ENCODE measurements around the gene MMS22L.

- TF ChIP-seq, protein P1, sequence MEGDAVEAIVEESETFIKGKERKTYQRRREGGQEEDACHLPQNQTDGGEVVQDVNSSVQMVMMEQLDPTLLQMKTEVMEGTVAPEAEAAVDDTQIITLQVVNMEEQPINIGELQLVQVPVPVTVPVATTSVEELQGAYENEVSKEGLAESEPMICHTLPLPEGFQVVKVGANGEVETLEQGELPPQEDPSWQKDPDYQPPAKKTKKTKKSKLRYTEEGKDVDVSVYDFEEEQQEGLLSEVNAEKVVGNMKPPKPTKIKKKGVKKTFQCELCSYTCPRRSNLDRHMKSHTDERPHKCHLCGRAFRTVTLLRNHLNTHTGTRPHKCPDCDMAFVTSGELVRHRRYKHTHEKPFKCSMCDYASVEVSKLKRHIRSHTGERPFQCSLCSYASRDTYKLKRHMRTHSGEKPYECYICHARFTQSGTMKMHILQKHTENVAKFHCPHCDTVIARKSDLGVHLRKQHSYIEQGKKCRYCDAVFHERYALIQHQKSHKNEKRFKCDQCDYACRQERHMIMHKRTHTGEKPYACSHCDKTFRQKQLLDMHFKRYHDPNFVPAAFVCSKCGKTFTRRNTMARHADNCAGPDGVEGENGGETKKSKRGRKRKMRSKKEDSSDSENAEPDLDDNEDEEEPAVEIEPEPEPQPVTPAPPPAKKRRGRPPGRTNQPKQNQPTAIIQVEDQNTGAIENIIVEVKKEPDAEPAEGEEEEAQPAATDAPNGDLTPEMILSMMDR (IDR thresholded peaks at IDR 0.05; ENCODE audit: insufficient read depth, low read length): no peak
- TF ChIP-seq POLR2AphosphoS5 (IDR thresholded peaks at IDR 0.05; ENCODE audit: low read depth): no peak
- no peak for TF ChIP-seq REST (IDR thresholded peaks at IDR 0.05; ENCODE audit: insufficient replicate concordance, low read depth)
- no peak for TF ChIP-seq GABPA (IDR thresholded peaks at IDR 0.05; ENCODE audit: low read depth)
Measured at GRCh38 chr6:97203343-97203742, 79.7 kb downstream of the MMS22L start.

Measured in HL-60 (cell line).